Measurements from ENCODE around the gene PDGFC.

PDGFC gene

DNA sequence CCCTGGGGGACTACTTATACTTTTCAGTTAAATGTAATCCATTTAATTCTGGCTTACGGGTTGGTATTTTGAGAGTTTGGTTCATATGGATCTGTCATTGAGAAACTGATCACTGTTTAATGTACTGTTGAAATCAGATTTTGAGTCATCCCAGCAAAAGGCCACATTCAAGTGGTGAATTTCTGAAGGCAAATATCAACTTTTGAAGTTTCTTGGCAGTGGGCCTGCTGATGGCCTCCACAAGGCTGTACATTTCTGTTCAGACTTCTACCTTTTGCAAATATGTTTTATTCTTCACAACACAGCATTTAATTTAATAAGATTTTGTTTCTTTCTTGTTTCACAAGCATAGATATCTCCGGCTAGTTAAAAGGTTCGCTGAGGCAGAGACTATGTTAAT lies 138.7 kb downstream of the PDGFC start:
- DNase-seq (ENCODE audit: low spot score) (no peak), FAIRE-seq (no peak)

DNA sequence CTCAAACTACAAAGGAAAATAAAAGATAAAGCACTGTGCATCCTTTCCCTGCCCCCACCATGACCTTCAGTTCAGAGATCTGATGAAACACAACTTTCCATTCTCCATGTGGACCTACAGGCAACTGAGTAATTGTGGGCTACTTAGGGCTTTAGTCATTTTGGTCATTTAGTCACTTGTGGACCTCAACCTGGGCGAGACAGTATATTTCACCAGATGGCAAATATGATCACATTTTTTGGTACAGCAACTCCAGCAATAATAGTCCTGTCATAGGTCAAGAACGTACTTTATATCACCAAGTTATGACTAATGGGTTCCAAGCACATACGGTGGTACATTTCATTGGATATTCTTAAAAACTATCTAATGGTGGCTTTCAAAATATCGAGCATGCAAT lies 141.2 kb downstream of the PDGFC start:
- FAIRE-seq, result peak; percentile 75
- peak; percentile 83 for DNase-seq (ENCODE audit: low spot score)

DNA sequence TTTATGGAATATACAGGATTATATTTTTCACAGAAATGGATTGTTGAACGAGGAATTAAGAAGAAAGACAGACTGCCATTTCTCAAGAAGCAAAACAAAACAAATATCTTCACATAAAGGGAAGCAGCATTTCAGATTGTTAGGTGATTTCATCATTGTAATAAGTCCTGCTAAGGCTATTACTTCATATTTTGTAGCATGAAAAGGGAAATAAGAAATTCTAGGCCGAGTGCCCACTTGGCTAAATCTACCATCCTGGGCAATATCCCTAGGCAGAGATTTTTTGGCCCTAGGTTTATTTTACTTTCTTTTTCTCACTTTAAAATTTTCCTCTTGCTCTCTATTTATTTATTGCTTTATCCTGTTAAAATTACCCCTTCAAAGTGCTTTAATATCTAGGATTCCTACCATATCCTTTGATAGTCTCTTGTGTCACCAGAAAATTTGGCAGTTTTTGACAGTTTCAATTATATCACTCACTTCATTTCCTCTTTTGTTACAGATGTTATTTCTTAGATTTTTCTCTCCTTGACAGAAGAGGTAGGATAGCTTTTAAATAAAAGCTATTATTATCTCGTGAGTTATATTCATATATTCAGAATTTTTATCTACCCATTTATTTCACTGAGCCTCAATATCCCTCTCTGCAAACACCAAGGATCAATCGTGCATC lies 142.3 kb downstream of the PDGFC start:
- FAIRE-seq, result no peak
- no peak for DNase-seq (ENCODE audit: low spot score)

DNA sequence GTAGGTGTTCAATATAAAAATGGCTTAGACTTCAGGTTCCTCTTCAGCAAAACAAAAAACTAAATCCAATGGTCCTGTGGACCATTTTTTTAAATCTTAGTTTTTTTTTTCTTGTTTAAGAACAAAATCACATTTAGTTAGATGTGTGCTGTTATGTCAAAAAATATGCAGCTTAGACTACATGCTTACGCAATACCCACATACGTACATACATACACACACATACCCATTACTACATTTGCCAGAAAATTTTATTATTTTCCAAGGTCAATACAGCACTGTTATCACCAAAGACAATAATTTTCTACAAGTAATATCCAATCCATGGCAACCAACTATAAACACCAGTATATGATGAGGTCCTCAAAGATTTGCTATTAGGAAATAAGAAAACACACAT lies 144.1 kb downstream of the PDGFC start:
- FAIRE-seq, result no peak
- no peak for DNase-seq (ENCODE audit: low spot score)

DNA sequence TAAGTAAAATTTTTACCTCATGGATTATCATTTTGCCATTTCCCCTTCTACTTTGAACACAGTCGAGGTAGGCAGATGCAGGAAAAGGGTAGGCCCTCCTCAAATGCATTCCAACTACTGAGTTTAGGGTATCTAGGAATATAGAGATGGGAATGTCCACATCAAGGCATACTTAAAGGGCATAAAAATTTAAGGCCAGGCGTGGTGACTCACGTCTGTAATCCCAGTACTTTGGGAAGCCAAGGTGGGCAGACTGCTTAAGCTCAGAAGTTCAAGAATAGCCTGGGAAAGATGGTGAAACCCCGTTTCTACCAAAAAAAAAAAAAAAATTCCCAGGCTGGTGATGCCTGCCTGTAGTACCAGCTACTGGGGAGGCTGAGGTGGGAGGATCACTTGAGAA lies 146.5 kb downstream of the PDGFC start:
- no peak for DNase-seq (ENCODE audit: low spot score)
- no peak for FAIRE-seq

GRCh38 chr4:156824451-156825060 lies 147.0 kb downstream of the PDGFC start:
- DNase-seq (ENCODE audit: low spot score) (no peak), FAIRE-seq (no peak)

GRCh38 chr4:156820931-156821330 lies 150.7 kb downstream of the PDGFC start:
- FAIRE-seq, result no peak
- no peak for DNase-seq (ENCODE audit: low spot score)

- FAIRE-seq, result no peak
- DNase-seq (ENCODE audit: low spot score), result no peak
Measured at GRCh38 chr4:156816360-156816755, 155.2 kb downstream of the PDGFC start.

GRCh38 chr4:156815717-156816359 lies 155.8 kb downstream of the PDGFC start:
- no peak for FAIRE-seq
- no peak for DNase-seq (ENCODE audit: low spot score)

- FAIRE-seq, result no peak
- DNase-seq (ENCODE audit: low spot score), result no peak
Measured at GRCh38 chr4:156811963-156812362, 159.6 kb downstream of the PDGFC start.

DNA sequence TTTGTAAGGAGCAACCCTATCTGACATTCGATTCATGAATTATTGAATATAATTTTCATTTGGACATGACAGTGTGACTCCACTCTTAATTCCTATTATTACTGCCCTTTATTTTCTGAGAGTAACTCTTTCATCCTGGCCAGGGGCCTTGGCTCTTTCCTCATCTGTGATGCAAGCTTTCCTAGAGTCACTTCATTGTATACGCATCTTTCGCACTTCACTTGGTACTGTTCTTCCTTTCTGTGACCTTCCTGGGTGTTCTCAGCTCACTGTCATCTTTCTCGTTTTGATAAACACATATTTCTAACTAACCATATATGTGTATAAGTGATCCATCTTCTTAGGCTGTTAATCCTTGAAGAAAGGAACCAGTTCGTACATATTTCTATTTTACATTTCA lies 160.3 kb downstream of the PDGFC start:
- DNase-seq (ENCODE audit: low spot score) (no peak), FAIRE-seq (no peak)

DNA sequence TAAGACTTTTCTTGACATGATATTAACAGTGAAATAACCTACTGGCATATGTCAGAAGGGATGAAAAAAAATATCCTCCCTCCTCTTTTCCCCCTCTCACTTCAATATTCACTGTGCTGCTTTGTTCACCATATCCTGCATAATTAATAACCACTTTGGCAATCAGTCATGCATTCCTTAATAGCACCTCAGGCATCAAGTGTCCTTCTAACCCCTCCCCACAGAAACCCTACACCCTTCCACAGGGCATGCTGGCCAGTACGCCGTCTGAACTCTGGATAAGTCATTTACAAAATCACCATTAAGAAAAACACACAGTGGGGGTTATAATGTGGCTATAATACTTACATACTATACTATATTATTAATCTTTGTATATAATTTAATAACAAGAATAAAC lies 165.9 kb downstream of the PDGFC start:
- DNase-seq (ENCODE audit: low spot score), result no peak
- FAIRE-seq, result no peak

GRCh38 chr4:156803056-156803455 lies 168.5 kb downstream of the PDGFC start:
- DNase-seq (ENCODE audit: low spot score) (no peak), FAIRE-seq (no peak)

- DNase-seq (ENCODE audit: low spot score) (no peak), FAIRE-seq (no peak)
Measured at GRCh38 chr4:156800463-156800862, 171.1 kb downstream of the PDGFC start.

- no peak for FAIRE-seq
- DNase-seq (ENCODE audit: low spot score), result no peak
Measured at GRCh38 chr4:156799121-156799589, 172.4 kb downstream of the PDGFC start.

GRCh38 chr4:156798438-156798837 lies 173.2 kb downstream of the PDGFC start:
- no peak for DNase-seq (ENCODE audit: low spot score)
- FAIRE-seq, result no peak

GRCh38 chr4:156797206-156797605 lies 174.4 kb downstream of the PDGFC start:
- no peak for FAIRE-seq
- DNase-seq (ENCODE audit: low spot score), result no peak

- no peak for FAIRE-seq
- DNase-seq (ENCODE audit: low spot score), result no peak
Measured at GRCh38 chr4:156795727-156796126, 175.9 kb downstream of the PDGFC start.

GRCh38 chr4:156794863-156795262 lies 176.7 kb downstream of the PDGFC start:
- no peak for DNase-seq (ENCODE audit: low spot score)
- FAIRE-seq, result no peak

DNA sequence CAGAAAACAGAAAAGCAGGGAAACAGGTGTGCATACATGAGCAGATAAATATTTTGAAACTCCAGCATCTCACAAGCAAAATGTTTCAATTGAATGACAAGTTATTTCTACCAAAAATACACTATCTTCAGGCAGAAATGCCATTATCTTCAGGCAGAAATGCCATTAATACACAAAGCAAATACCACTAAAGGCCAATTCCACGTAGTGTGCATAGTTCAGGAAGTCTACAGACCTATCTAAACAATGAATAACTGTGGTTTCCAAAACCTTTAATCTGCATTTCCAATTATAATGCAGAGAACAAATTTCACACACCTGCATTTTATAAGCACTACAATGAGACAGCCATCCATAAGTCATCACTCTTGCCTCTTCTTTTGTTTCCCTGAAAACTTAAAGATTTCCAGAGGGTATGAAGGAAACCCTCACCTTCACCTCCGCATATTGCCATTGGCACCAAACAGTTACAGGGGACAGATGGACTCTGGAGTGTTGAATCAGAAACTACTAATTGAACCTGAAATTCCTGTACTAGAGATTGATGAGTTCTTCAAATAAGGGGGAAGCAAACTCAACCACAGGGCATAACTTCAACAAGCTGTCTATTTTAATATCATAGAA lies 179.0 kb downstream of the PDGFC start:
- FAIRE-seq, result no peak
- no peak for DNase-seq (ENCODE audit: low spot score)

DNA sequence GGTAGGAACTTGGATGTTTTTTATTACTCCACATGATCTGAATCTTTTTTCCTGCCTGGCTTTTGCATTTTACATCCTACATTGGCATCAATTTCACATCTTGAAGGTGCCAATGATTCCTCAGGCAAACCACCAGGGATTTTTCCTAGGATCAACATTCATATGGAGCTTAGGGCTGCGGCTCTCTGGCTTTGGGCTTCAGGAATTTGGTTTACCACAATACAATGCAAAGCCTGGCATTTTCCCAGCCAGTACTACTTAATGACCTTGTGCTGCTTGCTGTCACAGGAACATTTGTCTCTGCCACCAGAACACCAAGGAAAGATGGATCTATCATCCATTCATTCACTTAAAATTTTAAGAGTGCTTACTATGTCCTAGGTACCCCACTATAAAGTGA lies 180.7 kb downstream of the PDGFC start:
- FAIRE-seq, result peak; percentile 92
- DNase-seq (ENCODE audit: low spot score), result peak; percentile 70

DNA sequence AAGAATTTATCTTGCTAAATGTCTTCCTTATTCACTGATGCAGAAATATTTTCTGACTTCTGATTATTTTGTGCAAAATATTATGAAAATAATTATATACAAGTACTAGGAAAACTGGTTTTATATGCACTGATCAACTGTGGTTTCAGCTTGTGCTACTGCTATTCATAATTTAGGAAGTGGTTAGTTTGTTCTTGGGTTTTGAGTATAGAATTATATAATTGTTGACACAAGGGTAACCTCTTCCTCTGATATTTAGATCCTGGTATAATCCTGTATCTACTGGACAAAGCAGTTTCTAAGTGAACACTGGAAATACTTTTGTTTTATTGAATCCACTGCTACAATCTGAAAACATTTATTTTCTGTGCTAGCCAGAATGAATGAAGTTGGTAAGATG lies 182.8 kb downstream of the PDGFC start:
- FAIRE-seq (no peak), DNase-seq (ENCODE audit: low spot score) (no peak)
